ENCODE measurements around the gene HOXA13.

DNA sequence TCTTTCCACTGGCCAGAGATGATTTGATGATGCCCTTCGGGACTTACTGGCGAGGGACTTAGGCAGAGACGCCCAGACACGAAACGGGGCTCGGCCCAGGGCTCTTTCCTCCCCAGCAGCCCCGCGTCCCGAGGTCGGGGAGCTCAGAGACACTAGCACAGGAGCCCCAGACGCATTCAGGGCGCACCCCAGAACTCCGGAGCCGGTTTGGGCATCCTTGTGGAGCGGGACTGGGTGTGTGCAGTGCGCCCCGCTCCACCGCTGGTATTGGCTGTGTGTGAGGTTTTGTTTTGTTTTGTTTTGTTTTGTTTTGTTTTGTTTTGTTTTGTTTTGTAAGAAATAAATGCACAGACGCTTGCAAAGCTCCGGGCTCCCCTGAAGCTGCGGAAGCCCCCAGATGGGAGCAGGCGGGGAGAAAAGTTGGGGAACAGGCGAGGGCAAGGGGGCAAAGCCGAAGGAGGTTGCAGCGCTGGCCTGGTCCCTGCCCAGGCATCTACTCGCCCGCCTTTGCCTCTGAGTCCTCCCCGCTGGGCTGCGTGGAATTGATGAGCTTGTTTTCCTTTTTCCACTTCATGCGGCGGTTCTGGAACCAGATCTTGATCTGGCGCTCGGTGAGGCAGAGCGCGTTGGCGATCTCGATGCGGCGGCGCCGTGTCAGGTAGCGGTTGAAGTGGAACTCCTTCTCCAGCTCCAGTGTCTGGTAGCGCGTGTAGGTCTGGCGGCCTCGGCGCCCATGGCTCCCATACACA, 54.6 kb downstream of the HOXA13 start:
- TF ChIP-seq YY1 (tag by site-specific recombination; IDR thresholded peaks at IDR 0.05), result no peak
- TF ChIP-seq CTCF (tag by site-specific recombination; IDR thresholded peaks at IDR 0.05), result no peak
- no peak for TF ChIP-seq ZSCAN23 (tag by site-specific recombination; IDR thresholded peaks at IDR 0.05)
- TF ChIP-seq ZNF629 (tag by site-specific recombination; IDR thresholded peaks at IDR 0.05), result no peak
- no peak for TF ChIP-seq ZBTB7A (tag by site-specific recombination; IDR thresholded peaks at IDR 0.05; ENCODE audit: low read depth)
- TF ChIP-seq ZNF510 (tag by site-specific recombination; IDR thresholded peaks at IDR 0.05; ENCODE audit: insufficient replicate concordance), result no peak
